MG63 (cell line): ENCODE results near the gene DENND1C. TPM values are rescaled to one million over a fixed set of nuclear protein-coding genes. Genes with fewer than 3 reads are reported as not detected.

Experiments
- DNase-seq: peaks from one replicate; pipeline ENCODE4 v3.0.0-alpha.2; 2020
- H3K27me3 ChIP-seq: fragments of 250-450 bp; sonication (Bioruptor Pico); 2 replicates; pipeline ENCODE4 v1.5.1; 2020; ENCODE audit warnings: mild to moderate bottlenecking, moderate library complexity
- H3K36me3 ChIP-seq: fragments of 250-450 bp; sonication (Bioruptor Pico); 2 replicates; pipeline ENCODE4 v1.5.1; 2020; ENCODE audit warnings: mild to moderate bottlenecking, moderate library complexity
- H3K4me3 ChIP-seq: fragments of 250-450 bp; sonication (Bioruptor Pico); 2 replicates; pipeline ENCODE4 v1.5.1; 2020; ENCODE audit warnings: mild to moderate bottlenecking, moderate library complexity
- H3K9me3 ChIP-seq: fragments of 250-450 bp; sonication (Bioruptor Pico); 2 replicates; pipeline ENCODE4 v1.5.1; 2020; ENCODE audit warnings: mild to moderate bottlenecking, moderate library complexity
- total RNA-seq: library from RNA; depleted of rRNA; stranded (reverse); fragments of >200 nt; shearing (Covaris generic); gene quantifications from 2 replicates; pipeline ENCODE4 v1.2.3, GENCODE V29; 2014; ENCODE audit warnings: low replicate concordance

Gene DENND1C
- total RNA-seq, 1 experiment from 2014 or later, result not detected

DNA sequence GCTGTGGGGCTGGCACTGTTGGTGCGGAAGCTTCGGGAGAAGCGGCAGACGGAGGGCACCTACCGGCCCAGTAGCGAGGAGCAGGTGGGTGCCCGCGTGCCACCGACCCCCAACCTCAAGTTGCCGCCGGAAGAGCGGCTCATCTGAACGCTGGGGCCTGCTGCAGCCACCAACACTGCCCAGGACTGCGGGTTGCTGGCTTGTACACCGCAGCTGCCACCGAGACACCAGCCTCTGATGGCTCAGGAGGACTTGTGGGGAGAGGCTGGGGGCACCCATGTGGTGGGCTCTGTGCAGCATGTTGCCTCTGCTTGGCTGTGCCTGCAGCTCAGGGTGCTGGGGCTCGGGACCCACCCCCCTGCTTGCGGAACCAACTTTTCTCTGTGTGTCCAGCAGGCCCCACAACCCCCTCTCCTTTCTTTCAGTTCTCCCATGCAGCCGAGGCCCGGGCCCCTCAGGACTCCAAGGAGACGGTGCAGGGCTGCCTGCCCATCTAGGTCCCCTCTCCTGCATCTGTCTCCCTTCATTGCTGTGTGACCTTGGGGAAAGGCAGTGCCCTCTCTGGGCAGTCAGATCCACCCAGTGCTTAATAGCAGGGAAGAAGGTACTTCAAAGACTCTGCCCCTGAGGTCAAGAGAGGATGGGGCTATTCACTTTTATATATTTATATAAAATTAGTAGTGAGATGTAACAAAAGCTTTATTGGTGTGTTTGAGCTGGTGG is 14.9 kb downstream of the DENND1C start:
- Histone ChIP-seq H3K36me3 (no peaks in the 10 kb centered on the region), H3K27me3 (no peaks in the 10 kb centered on the region), H3K9me3 (no peaks in the 10 kb centered on the region), H3K4me3 (no peak overlapping the region)
- no peak for DNase-seq

DNA sequence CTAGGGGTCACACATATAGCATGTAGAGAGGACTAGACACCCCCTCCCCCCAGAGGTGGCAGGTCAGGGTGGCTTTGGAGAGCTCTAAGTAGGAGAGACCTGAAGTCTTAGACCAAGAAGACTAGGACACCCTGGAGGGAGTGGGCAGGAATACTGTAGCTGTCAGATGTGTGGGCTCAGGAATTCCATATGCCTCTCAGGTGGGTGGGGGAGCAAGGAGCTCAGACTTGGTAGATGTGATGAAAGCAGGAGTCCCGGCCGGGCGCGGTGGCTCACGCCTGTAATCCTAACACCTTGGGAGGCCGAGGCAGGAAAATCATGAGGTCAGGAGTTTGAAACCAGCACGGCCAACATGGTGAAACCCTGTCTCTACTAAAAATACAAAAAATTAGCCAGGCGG is 15.9 kb downstream of the DENND1C start:
- H3K9me3 ChIP-seq, result no peaks in the 10 kb centered on the region
- no peaks in the 10 kb centered on the region for H3K27me3 ChIP-seq
- DNase-seq, result no peak
- no peaks in the 10 kb centered on the region for H3K36me3 ChIP-seq
- H3K4me3 ChIP-seq, result no peak overlapping the region

DNA sequence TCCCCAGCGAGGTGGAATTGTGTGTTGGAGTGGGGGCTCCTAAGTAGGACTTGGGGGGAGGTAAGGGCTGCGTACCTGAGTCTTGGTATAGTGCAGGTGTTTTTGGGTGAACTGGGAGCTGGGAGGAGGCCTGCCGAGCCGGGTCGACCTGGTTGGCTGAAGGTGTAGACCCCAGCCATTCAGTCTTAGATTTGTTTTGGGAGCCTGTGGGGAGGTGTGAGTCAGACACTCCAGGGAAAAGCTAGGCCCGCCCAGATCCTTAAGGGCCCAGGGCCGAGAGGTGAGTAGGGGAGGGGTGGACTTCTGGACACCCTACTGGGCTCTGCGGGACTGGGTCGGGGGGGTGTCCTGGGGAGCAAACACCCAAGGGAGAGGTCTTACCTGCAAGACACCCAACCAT is 16.6 kb downstream of the DENND1C start:
- no peaks in the 10 kb centered on the region for H3K36me3 ChIP-seq
- H3K9me3 ChIP-seq, result no peaks in the 10 kb centered on the region
- no peak for DNase-seq
- H3K27me3 ChIP-seq, result no peaks in the 10 kb centered on the region
- no peak overlapping the region for H3K4me3 ChIP-seq

DNA sequence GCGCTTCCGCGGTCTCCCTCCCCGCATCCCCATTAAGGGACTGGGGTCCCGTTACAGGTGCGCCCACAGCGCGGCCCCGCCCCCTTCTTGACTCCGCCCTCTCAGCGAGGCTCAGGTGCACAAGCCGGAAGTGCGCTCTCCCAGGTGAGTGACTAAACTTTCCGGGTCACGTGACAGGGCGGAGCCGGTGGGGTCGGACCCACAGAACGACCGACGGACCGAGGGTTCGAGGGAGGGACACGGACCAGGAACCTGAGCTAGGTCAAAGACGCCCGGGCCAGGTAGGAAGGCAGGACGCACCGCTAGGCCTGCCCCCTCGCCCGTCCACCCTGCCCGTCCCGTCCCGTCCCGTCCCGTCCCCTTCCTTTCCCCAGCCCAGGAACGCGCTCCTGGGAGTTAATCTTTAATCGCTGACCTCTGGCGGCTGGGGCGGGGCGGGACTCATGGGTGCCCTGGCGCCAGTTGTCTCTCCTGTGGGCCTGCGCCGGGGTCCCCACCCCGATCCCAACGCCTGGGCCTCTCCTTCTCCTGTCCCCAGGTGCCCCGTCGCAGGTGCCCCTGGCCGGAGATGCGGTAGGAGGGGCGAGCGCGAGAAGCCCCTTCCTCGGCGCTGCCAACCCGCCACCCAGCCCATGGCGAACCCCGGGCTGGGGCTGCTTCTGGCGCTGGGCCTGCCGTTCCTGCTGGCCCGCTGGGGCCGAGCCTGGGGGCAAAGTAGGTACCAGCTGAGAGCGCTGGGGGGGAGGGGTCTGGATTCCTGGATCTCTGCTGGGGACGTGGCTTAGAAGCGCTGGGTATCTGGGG is 17.3 kb downstream of the DENND1C start, which contains the start of gene CRB3:
Gene CRB3, plus strand, starts transcription at position 202 of the 804 bp plus-strand sequence. Its CDS starts 431 bp downstream, at position 633.
- no peaks in the 10 kb centered on the region for H3K27me3 ChIP-seq
- no peak for DNase-seq
- H3K36me3 ChIP-seq, result no peaks in the 10 kb centered on the region
- no peaks in the 10 kb centered on the region for H3K9me3 ChIP-seq
- H3K4me3 ChIP-seq, result no peak within 1 kb of the TSS

DNA sequence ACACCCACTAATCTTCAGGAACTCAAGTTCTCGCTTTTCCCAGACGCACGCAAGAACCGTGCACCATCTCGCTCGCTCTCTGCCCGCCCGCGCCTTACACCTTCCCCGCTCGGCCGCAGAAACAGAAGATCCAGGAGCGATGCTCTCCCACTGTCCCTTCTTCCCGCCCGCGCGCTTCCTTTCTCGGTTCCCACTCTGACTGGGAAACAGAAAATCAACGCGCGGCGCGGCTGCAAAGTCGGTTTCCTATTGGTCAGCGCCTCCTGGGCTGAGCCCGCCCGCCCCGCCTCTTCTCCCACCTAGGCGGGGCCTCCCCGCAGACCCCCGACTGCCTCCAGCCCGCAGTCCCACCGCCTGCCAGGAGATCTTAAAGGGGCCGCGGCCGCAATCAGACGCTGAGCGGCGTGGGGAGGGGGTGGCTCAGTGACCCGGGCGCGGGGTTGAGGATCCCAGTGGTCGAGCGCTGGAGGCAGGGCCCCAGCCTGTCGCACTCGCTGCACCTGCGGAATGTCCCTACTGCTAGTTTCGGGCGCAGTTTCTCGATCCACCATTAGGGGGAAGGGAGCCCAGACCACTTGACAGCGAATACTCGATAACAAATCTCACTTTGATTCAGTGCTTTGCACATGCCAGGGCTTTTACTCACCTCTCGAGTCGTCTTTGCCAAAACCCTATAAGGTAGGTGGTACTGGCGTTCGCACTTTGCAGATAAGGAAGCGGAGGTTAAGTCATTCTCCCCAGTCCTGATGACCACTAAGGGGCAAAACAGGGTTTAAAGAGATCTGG is 21.3 kb downstream of the DENND1C start:
- H3K4me3 ChIP-seq, result peak overlapping the region; percentile 63
- DNase-seq, result peak; percentile 97
- H3K27me3 ChIP-seq, result no peaks in the 10 kb centered on the region

DNA sequence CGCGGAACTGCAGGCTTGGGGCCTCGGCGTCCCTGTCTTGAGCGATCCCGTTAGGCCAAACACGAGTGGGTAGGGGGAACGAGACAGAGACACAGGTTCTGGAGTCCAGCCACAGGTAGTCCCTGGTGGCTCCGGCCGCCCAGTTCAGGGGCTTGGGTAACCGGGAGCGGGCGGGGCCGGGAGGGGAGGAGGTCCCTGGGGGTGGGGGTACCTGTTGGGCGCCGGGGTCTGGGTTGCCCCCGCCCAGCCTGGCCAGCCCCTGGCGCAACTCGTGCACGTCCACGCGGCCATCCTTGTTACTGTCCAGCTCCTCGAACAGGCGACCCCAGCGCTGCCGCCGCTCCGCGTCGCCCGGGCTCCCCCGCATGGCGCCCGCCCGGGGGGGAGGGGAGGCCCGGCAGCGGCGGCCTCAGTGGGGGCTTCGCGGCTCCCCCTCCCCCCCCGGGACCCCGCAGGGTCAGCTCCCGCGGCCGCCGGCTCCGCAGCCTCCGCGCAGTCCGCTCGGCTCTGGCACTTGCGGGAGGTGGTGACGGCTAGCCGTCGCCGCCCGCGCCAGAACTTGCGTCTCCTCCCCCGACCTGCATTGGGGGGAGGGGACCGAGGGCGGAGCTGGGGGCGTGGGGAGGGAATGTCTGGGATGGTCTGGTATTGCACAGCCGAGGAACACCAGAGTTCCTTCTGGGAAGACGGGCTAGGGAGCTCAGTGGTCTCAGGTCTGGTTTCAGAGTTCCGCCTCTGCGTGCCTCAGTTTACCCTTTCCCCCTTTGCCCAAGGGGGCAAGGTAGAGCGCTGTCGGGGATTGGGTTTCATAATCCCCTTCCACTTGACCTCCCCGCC is 22.1 kb downstream of the DENND1C start, which contains the start of gene SLC25A23:
Gene SLC25A23, minus strand, starts transcription at position 531 of the 837 bp plus-strand sequence. Its CDS starts 164 bp downstream, at position 367.
- peak; percentile 53 for DNase-seq
- H3K36me3 ChIP-seq, result no peaks in the 10 kb centered on the region
- H3K9me3 ChIP-seq, result no peaks in the 10 kb centered on the region
- H3K27me3 ChIP-seq, result no peaks in the 10 kb centered on the region
- H3K4me3 ChIP-seq, result peak within 1 kb of the TSS; percentile 63

More for the DNA sequence above, 21.3 kb downstream of the DENND1C start:
- no peaks in the 10 kb centered on the region for H3K36me3 ChIP-seq
- no peaks in the 10 kb centered on the region for H3K9me3 ChIP-seq

DNA sequence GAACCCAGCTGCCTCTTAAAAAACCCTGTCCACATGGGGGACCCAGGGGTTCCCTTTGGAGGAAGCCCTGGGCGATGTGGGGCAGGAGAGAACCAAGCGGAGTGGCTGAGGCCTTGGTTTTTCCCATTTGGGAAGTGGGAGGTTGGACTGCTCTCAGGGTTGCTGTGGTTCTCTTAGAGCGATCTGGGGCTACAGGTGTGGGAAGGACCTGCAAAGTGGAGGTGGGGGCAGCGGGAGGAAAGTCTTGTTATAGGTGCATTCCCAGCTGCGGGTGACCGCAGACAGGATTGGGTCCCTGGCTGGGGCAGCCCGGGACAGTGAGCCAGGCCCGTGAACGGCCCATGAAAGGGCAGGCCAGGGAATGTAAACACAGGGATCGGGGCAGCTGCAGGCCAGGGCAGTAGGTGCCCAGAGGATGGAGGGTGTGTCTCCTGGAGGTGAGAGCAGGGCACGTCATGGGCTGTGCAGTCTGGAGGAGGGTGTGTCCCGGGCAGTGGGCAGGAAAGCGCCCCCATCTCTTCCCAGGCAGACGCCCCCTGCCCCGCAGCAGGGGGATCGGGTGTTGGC is 22.8 kb downstream of the DENND1C start:
- Histone ChIP-seq H3K27me3 (no peaks in the 10 kb centered on the region), H3K4me3 (peak overlapping the region; percentile 63), H3K36me3 (no peaks in the 10 kb centered on the region), H3K9me3 (no peaks in the 10 kb centered on the region)
- no peak for DNase-seq

DNA sequence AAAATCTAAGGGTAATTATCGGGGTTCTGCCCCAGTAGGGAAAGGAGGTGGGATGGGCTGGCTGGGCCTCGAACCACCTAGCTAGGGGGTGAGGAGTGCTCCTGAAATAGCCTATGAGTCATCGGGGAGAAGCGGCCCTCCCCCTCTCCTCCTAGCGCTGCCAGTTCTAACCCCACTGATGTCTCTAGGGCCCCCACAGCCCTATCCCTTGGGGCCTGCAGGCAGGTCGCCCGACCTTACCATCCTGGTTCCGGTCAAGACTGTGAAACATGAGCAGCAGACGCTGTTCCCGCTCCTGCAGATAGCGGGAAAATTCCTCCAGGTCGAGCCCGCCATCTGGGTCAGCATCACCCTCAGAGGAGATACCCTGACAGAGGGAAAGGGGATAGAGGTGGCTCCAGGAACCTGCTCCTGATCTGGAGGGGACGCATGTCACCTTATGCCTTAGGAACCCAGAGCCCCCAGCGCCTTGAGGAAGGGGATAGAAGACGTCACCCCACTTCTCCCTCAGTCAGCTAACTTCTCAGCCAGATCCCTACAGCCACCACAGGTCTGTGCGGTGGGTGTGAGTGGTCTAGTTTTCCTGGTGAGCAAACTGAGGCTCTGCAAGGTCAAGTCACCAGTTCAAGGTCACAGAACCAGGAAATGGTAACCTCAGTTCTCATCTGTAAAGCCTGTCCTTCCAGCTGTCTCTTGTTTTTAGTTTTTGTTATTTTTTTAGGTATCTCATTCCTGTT is 23.5 kb downstream of the DENND1C start:
- no peak overlapping the region for H3K4me3 ChIP-seq
- H3K27me3 ChIP-seq, result no peaks in the 10 kb centered on the region
- no peaks in the 10 kb centered on the region for H3K36me3 ChIP-seq
- no peak for DNase-seq
- H3K9me3 ChIP-seq, result no peaks in the 10 kb centered on the region

DNA sequence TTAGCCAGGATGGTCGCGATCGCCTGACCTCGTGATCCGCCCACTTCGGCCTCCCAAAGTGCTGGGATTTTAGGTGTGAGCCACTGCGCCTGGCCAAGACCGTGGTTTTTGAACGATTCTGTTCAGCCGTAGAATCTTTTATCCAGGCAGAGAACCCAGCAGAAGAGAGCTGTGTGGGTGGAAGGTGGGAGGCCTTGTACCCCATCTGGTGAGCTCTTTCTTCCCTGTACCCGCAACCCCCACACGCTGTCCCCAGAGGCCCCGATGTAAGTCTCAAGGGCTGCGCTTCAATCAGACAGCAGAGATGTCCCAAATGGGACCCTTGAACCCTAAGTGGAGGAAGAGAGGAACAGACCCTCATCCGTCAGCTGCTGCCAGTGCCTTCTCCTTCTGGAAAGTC is 25.7 kb downstream of the DENND1C start:
- H3K4me3 ChIP-seq, result no peak overlapping the region
- no peaks in the 10 kb centered on the region for H3K9me3 ChIP-seq
- no peaks in the 10 kb centered on the region for H3K27me3 ChIP-seq
- DNase-seq, result no peak
- H3K36me3 ChIP-seq, result no peaks in the 10 kb centered on the region

DNA sequence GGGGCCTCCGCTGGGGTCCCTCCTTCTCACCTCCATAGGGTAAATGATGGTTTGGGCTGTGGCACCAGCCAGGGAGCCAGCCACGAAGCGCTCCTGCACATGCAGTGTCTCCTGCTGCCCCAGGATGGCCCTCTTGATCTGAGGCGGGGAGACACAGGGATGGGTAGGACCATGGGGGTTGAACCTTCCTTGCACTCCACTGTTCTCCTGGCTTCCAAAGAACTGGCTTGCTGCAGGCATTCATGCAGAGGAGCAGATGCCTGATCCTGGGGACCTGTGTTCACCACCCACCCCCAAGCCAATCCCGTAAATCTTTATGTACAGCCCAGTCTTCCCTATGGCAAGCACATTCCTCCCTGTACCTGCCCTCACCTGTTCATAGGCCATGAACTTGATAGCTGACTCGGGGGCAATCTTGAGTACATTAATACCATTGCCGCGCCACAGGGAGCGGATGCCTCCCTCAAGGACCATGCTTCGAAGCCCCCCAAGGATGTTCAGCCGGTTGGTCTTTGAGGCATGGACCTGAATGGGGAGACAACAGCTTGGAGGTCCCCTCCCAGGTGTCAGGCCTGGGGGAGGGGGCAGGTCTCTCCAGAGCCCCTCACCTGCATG is 27.5 kb downstream of the DENND1C start:
- H3K4me3 ChIP-seq, result no peak overlapping the region
- no peaks in the 10 kb centered on the region for H3K27me3 ChIP-seq
- DNase-seq, result no peak
- H3K36me3 ChIP-seq, result no peaks in the 10 kb centered on the region
- H3K9me3 ChIP-seq, result no peaks in the 10 kb centered on the region

DNA sequence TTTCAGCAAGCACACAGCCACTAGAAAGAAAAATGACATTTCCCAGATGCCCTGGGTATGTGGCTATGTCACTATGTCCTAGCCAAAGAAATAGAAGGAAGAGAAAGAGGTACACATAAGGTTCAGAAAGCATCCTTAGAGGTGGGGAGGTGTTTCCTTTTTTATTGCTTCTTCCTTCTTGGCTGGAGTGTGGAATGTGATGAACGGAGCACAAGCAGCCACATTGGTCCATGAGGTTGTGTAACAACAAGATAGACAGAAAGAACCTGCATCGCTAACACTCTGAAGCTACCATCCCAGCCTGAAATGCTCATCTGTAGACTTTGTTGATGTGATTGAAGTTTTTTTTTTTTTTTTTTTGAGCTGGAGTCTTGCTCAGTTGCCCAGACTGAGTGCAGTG is 28.7 kb downstream of the DENND1C start:
- no peaks in the 10 kb centered on the region for H3K36me3 ChIP-seq
- no peak for DNase-seq

DNA sequence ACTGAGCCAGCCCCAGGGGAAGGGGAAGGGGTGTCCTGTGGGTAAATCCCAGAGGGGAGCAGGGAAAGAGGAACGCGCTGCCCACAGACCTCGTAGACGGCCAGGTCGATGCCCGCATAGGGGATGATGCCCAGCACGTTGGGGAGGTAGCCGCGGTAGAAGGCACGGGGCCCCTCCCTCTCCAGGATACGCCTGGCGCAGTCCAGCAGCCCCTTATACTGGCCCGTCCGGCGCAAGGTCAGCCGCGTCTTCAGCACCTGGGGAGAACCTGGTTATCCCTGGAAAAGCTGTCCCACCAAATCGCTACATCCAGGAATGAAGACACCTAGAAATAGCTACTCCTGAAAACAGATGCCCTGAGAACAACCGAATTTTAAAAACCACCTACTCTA is 29.4 kb downstream of the DENND1C start:
- H3K27me3 ChIP-seq, result no peaks in the 10 kb centered on the region
- H3K9me3 ChIP-seq, result no peaks in the 10 kb centered on the region
- DNase-seq, result no peak
- H3K4me3 ChIP-seq, result no peak overlapping the region
- H3K36me3 ChIP-seq, result no peaks in the 10 kb centered on the region

More for the DNA sequence above, 28.7 kb downstream of the DENND1C start:
- Histone ChIP-seq H3K9me3 (no peaks in the 10 kb centered on the region), H3K27me3 (no peaks in the 10 kb centered on the region), H3K4me3 (no peak overlapping the region)

DNA sequence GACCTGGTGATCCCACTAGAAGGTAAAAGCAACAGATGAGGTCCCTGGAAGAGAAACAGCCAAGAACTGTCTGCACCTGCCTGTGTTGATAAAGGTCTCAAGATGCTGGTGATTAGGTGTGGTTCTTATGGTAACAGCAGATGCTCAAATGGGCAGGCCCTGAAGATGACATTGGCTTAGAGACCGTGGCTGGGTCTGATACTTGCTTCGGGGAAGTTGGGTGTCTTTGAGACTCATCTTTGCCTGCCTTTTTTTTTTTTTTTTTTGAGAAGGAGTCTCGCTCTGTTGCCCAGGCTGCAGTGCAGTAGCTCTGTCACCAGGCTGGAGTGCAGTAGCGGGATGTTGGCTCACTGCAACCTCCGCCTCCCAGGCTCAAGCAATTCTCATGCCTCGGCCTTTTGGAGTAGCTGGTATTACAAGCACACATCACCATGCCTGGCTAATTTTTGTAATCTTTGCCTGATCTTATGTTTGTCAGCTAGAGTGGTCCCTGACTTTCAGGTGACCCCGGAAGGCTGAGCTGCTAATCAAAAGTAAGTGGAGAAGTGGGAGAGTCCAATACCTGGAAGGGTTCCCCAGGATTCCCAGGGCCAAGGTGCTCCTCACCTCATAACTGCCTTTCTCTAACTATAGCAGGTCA is 29.9 kb downstream of the DENND1C start:
- Histone ChIP-seq H3K9me3 (no peaks in the 10 kb centered on the region), H3K4me3 (no peak overlapping the region), H3K36me3 (no peaks in the 10 kb centered on the region), H3K27me3 (no peaks in the 10 kb centered on the region)
- no peak for DNase-seq

DNA sequence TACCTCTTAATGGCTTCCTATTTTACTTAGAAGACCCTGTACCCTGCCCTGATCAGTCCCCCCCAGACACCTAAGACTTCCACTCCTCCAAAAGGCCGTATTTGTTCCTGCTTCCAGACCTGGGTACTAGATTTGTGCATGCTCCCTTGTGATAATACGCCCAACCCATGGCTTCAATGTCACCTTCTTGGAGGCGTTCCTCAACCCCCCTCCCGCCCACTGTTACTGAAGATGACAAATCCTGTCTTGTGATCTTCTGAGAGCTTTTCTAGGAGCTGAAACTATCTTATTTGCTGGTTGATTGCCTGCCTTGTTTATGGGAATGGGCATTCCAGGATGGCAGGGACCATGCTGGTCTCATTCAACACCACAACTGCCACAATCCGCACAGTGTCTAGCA is 31.4 kb downstream of the DENND1C start:
- Histone ChIP-seq H3K36me3 (no peaks in the 10 kb centered on the region), H3K27me3 (no peaks in the 10 kb centered on the region), H3K4me3 (no peak overlapping the region), H3K9me3 (no peaks in the 10 kb centered on the region)
- DNase-seq, result no peak

DNA sequence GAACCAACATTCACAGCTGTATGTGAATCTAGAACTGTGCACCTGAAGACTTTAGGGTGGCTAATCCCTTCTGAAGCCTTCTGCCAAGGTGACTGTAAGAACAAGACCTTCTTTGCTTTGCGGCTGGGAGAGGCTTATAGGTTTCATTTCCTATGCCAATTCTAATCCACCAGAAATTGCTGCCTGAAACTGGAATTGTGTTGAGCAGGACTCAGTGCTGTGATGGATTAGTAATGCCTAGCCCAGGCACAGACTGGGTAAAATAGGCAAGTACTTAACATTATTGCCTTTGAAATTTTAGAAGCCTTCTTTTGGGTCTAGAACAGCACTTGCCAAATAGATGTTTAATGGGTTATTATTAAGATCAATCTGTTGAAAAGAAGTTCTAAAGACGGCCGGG is 33.5 kb downstream of the DENND1C start:
- no peak for DNase-seq
- Histone ChIP-seq H3K27me3 (no peaks in the 10 kb centered on the region), H3K36me3 (no peaks in the 10 kb centered on the region), H3K4me3 (no peak overlapping the region), H3K9me3 (no peaks in the 10 kb centered on the region)
